IMR-90 (cell line): ENCODE results near the gene GIT2. TPM values are rescaled to one million over a fixed set of nuclear protein-coding genes. Genes with fewer than 3 reads are reported as not detected.

Source experiments
- ATAC-seq: fragments of 200-7000 bp; cut with Tn5 transposase; 2 replicates; pipeline ENCODE4 v1.9.1; 2020; ENCODE audit warnings: low read depth, mild to moderate bottlenecking, moderate library complexity
- BruUV-seq: library from RNA; stranded (reverse); fragments of 400-500 nt; replicated peaks from 2 replicates; lab custom pipeline; 2021; lab: Mats Ljungman, UMichigan
- CTCF ChIA-PET: fragments of 300-600 bp; formaldehyde crosslinking; extraction: SDS; loops from one replicate; lab custom pipeline; 2021; ENCODE audit warnings: antibody characterized with exemption; lab: Yijun Ruan, JAX
- POLR2A ChIA-PET: fragments of 300-600 bp; sonication (Branson Sonifier 250); formaldehyde crosslinking; loops from one replicate; lab custom pipeline; 2022; ENCODE audit warnings: antibody characterized with exemption; ENCODE audit not compliant: unreplicated experiment; lab: Charles Lee
- DNase-seq: peaks from one replicate; pipeline ENCODE4 v3.0.0; 2013
- H2AFZ ChIP-seq: replicated peaks from 2 replicates; pipeline ENCODE3; 2013; ENCODE audit warnings: low read length, mild to moderate bottlenecking; ENCODE audit not compliant: poor library complexity
- H2AK5ac ChIP-seq: 2 replicates; pipeline ENCODE4 v1.6.1; 2013; ENCODE audit warnings: low read depth, low read length, inconsistent platforms
- H2AK9ac ChIP-seq: replicated peaks from 2 replicates; pipeline ENCODE3; 2013; ENCODE audit warnings: mild to moderate bottlenecking, low read depth, low read length, moderate library complexity; ENCODE audit not compliant: poor library complexity
- H2BK120ac ChIP-seq: 2 replicates; pipeline ENCODE4 v1.6.1; 2013; ENCODE audit warnings: low read depth, low read length, inconsistent platforms
- H2BK15ac ChIP-seq: 3 replicates; pipeline ENCODE4 v1.6.1; 2013; ENCODE audit warnings: low read depth, low read length, inconsistent platforms
- H2BK20ac ChIP-seq: 2 replicates; pipeline ENCODE4 v1.6.1; 2013; ENCODE audit warnings: low read depth, mild to moderate bottlenecking, inconsistent platforms, low read length, moderate library complexity
- H2BK5ac ChIP-seq: 2 replicates; pipeline ENCODE4 v1.6.1; 2013; ENCODE audit warnings: mild to moderate bottlenecking, low read depth, low read length, inconsistent platforms; ENCODE audit not compliant: poor library complexity, severe bottlenecking
- H3K14ac ChIP-seq: replicated peaks from 2 replicates; pipeline ENCODE4 v1.6.1; 2013; ENCODE audit warnings: low read depth, low read length, inconsistent platforms
- H3K18ac ChIP-seq: 2 replicates; pipeline ENCODE4 v1.6.1; 2013; ENCODE audit warnings: low read depth, low read length, control low read depth
- H3K23ac ChIP-seq: 2 replicates; pipeline ENCODE4 v1.6.1; 2013; ENCODE audit warnings: low read depth, low read length, inconsistent platforms
- H3K27ac ChIP-seq: 2 replicates; pipeline ENCODE4 v1.5.1; 2013; ENCODE audit warnings: mild to moderate bottlenecking, control low read depth, low read length; ENCODE audit not compliant: insufficient read depth
- H3K27me3 ChIP-seq: 2 replicates; pipeline ENCODE4 v1.6.1; 2013; ENCODE audit warnings: low read length; ENCODE audit not compliant: control insufficient read depth, insufficient read depth
- H3K36me3 ChIP-seq: 2 replicates; pipeline ENCODE4 v1.6.1; 2013; ENCODE audit warnings: low read length, mixed read lengths; ENCODE audit not compliant: control insufficient read depth, insufficient read depth
- H3K4ac ChIP-seq: 2 replicates; pipeline ENCODE4 v1.6.1; 2013; ENCODE audit warnings: low read depth, low read length, inconsistent platforms
- H3K4me1 ChIP-seq: 2 replicates; pipeline ENCODE4 v1.6.1; 2013; ENCODE audit warnings: low read length, mixed read lengths; ENCODE audit not compliant: control insufficient read depth, insufficient read depth
- H3K4me2 ChIP-seq: 2 replicates; pipeline ENCODE4 v1.6.1; 2013; ENCODE audit warnings: low read depth, mild to moderate bottlenecking, control low read depth, low read length, moderate library complexity
- H3K4me3 ChIP-seq: 2 replicates; pipeline ENCODE4 v1.5.1; 2013; ENCODE audit warnings: low read depth, mild to moderate bottlenecking, control low read depth, low read length, moderate library complexity; ENCODE audit not compliant: insufficient read depth
- H3K56ac ChIP-seq: 2 replicates; pipeline ENCODE4 v1.6.1; 2013; ENCODE audit warnings: low read length, inconsistent platforms; ENCODE audit not compliant: insufficient read depth; ENCODE audit errors: extremely low read depth
- H3K79me1 ChIP-seq, 2 experiments: 2 replicates each; pipeline ENCODE4 v1.6.1; 2013; ENCODE audit warnings: low read length in 2 of 2, inconsistent platforms in 1 of 2, low read depth in 1 of 2
- H3K9ac ChIP-seq: 2 replicates; pipeline ENCODE4 v1.6.1; 2013; ENCODE audit warnings: low read depth, low read length, control low read depth
- H3K9me1 ChIP-seq: 2 replicates; pipeline ENCODE4 v1.6.1; 2013; ENCODE audit warnings: low read length, inconsistent platforms; ENCODE audit not compliant: insufficient read depth
- H3K9me3 ChIP-seq: 2 replicates; pipeline ENCODE4 v1.6.1; 2013; ENCODE audit warnings: low read length; ENCODE audit not compliant: control insufficient read depth, insufficient read depth
- H4K20me1 ChIP-seq: 2 replicates; pipeline ENCODE4 v1.6.1; 2013; ENCODE audit warnings: low read length, inconsistent platforms; ENCODE audit not compliant: insufficient read depth
- H4K5ac ChIP-seq: 2 replicates; pipeline ENCODE4 v1.6.1; 2013; ENCODE audit warnings: mild to moderate bottlenecking, low read depth, low read length, control low read depth
- H4K8ac ChIP-seq, 2 experiments: 2 replicates each; pipeline ENCODE4 v1.6.1; 2013; ENCODE audit warnings: low read depth in 2 of 2, low read length in 2 of 2, control low read depth in 1 of 2, inconsistent platforms in 1 of 2
- H4K91ac ChIP-seq: 2 replicates; pipeline ENCODE4 v1.6.1; 2013; ENCODE audit warnings: low read depth, low read length, inconsistent platforms; ENCODE audit not compliant: insufficient read depth
- BHLHE40 ChIP-seq: fragments of 150-350 bp; IDR thresholded peaks from 2 replicates; pipeline ENCODE4 v1.6.1; 2016; ENCODE audit warnings: mild to moderate bottlenecking, low read depth, low read length
- CEBPB ChIP-seq: IDR thresholded peaks from 2 replicates; pipeline ENCODE4 v1.6.1; 2012; ENCODE audit warnings: low read depth, low read length, improper control_type of control experiment
- CHD1 ChIP-seq: IDR thresholded peaks from 2 replicates; pipeline ENCODE4 v1.6.1; 2012; ENCODE audit warnings: low read depth, low read length, improper control_type of control experiment
- FOS ChIP-seq: fragments of 150-350 bp; IDR thresholded peaks from 2 replicates; pipeline ENCODE4 v1.6.1; 2016; ENCODE audit warnings: low read depth, low read length
- MAFK ChIP-seq: IDR thresholded peaks from 2 replicates; pipeline ENCODE4 v1.6.1; 2012; ENCODE audit warnings: low read depth, low read length, improper control_type of control experiment
- MAZ ChIP-seq: IDR thresholded peaks from 2 replicates; pipeline ENCODE4 v1.6.1; 2012; ENCODE audit warnings: low read depth, mild to moderate bottlenecking, low read length, improper control_type of control experiment, moderate library complexity, borderline replicate concordance
- MXI1 ChIP-seq: IDR thresholded peaks from 2 replicates; pipeline ENCODE4 v1.6.1; 2012; ENCODE audit warnings: low read depth, mild to moderate bottlenecking, low read length, moderate library complexity, borderline replicate concordance
- NFE2L2 ChIP-seq: fragments of 150-350 bp; IDR thresholded peaks from 2 replicates; pipeline ENCODE4 v1.6.1; 2016; ENCODE audit warnings: low read depth, mild to moderate bottlenecking, low read length
- POLR2A ChIP-seq: IDR thresholded peaks from 2 replicates; pipeline ENCODE4 v1.6.1; 2012; ENCODE audit warnings: mild to moderate bottlenecking, low read depth, low read length
- RAD21 ChIP-seq: IDR thresholded peaks from 2 replicates; pipeline ENCODE4 v1.6.1; 2012; ENCODE audit warnings: low read length, improper control_type of control experiment
- RCOR1 ChIP-seq: IDR thresholded peaks from 2 replicates; pipeline ENCODE4 v1.6.1; 2012; ENCODE audit warnings: mild to moderate bottlenecking, low read length, improper control_type of control experiment; ENCODE audit not compliant: insufficient replicate concordance
- RFX5 ChIP-seq: IDR thresholded peaks from 2 replicates; pipeline ENCODE4 v1.8.0; 2012; ENCODE audit warnings: low read depth, mild to moderate bottlenecking, low read length, moderate library complexity
- SMC3 ChIP-seq: fragments of 150-350 bp; IDR thresholded peaks from 2 replicates; pipeline ENCODE4 v1.6.1; 2016; ENCODE audit warnings: low read depth, mild to moderate bottlenecking, antibody characterized with exemption, low read length, moderate library complexity
- WGBS, 2 experiments: methylation state at CpG; one replicate each; pipeline versions ENCODE4 v1.1.5 to v1.1.7; 2013; ENCODE audit warnings: missing lambda C conversion rate in 2 of 2; ENCODE audit not compliant: insufficient read length in 1 of 2; ENCODE audit errors: extremely low coverage in 2 of 2; 5-methylcytosine and 5-hydroxymethylcytosine counted together
- dilution Hi-C: fragments of 300-500 bp; cut with HindIII; formaldehyde crosslinking; loops from one replicate; pipeline ENCODE4 v1.14.3; 2018; ENCODE audit warnings: low sequenced_read_pairs; ENCODE audit not compliant: unreplicated experiment
- in situ Hi-C: fragments of 300-500 bp; cut with MboI; formaldehyde crosslinking; loops from 3 replicates; pipeline ENCODE4 v1.14.3; 2019; ENCODE audit warnings: low sequenced_read_pairs, inconsistent platforms, mixed read lengths
- intact Hi-C: fragments of 100-400 bp; cut with micrococcal nuclease; formaldehyde crosslinking; loops from 2 replicates; pipeline ENCODE4 v1.10.0; 2022
- polyA plus RNA-seq, 3 experiments: library from polyadenylated mRNA; depleted of rRNA; stranded (reverse); fragments of >200 nt; gene quantifications; 2 replicates each; pipeline ENCODE4 v1.2.3, GENCODE V29; 2012; ENCODE audit warnings: low replicate concordance in 1 of 3
- total RNA-seq: library from RNA; depleted of rRNA; stranded (reverse); fragments of >200 nt; gene quantifications from 2 replicates; pipeline ENCODE4 v1.2.3, GENCODE V29; 2012
- TF ChIP-seq, protein P1 (sequence below): conservative IDR thresholded peaks from 2 replicates; pipeline ENCODE4 v1.5.1; 2012; ENCODE audit warnings: mild to moderate bottlenecking, low read depth, low read length, improper control_type of control experiment

The GIT2 gene
- total and polyA plus RNA-seq, 2 of the 4 experiments (the other 2 are of a cell fraction): 48.0 to 71.9 TPM

DNA sequence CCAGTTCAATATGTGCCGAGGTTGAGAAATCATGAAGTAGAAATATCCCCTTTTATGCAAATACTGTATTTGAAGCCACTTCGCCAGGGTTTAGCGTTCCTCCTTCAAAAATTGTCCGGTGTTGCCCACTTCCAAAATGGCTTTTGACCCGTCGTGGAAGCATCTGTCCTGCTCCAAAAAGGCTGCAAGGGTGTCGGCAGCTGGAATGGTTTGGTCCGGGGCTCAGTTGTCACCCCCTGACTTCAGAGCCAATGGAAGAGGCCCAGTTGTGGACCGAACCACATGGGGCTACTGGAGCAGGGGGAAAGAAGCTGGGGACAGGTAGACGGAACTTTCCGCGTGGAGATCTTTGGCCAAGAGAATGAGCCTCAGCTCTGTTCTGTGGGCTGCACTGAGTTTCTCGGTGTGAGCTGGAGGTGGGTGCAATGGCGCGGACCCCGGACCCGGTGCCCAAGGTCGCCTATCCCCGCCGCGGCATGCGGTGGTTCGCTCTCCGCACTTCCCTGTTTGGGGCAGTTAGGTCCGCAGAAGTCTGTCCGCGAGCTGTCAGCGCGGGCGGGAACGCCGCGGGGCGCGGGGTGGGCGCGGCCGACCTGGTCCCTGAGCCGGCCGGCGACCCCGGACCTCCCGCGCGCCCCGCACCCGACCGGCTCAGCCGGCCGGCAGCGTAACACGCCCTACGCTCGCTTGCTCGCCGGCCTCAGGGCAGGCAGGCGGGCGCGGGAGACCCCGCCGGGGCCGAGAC, 2.9 kb upstream of the GIT2 start, which contains the start of gene ANKRD13A (continued):
- TF ChIP-seq MAFK (no peak), SMC3 (no peak)

DNA sequence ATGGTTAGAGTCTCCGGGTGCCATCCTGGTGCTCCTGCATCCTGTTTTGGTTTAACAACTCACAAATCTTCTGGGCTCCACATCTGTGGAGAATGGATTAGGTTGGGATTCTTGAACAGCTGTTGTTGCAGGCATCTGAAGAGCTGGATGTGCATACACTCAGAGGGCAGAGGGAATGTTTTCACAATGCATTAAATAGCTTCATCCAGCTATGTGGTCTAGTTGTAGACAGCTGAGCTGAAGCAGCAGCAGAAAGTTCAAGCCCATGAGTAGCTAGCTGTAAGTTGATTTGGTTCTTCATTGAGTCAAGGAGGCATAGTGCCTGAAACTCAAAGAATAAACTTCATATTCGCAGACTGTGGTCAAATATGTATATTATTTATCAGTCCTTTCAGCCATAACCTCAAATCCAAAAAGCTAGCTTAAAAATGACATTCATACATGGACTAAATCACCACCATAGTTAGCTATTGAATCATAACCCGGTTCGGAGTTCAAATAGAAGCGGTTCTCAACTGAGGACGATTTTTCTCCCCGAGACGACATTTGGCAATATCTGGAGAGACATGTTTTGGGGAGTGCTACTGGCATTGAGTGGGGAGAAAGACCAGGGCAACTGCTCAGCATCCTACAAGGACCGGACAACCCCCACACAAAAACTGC, 2.2 kb upstream of the GIT2 start:
- ATAC-seq: no peak
- Histone ChIP-seq H3K27ac (peak overlapping the region; percentile 99), H4K8ac (peak overlapping the region; percentile 44 to 93), H3K56ac (peak overlapping the region; percentile 54; the same call in 1 of the 2 replicates), H2BK15ac (peak overlapping the region; percentile 94; the same call in 2 of the 3 replicates), H3K9me1 (peaks cover 11% of the 10 kb centered on the region), H2BK20ac (peak overlapping the region; percentile 99; the same call in 1 of the 2 replicates), H4K5ac (peak overlapping the region; percentile 58), H2AK5ac (peak overlapping the region; percentile 54; the same call in 1 of the 2 replicates), H2AK9ac (peak overlapping the region; percentile 66), H3K36me3 (peaks cover 6% of the 10 kb centered on the region), H3K27me3 (no peaks in the 10 kb centered on the region), H3K4ac (peak overlapping the region; percentile 99), H2BK5ac (peak overlapping the region; percentile 99), H3K9ac (peak overlapping the region; percentile 25), H3K4me2 (peak overlapping the region; percentile 64), H4K20me1 (peaks cover 36% of the 10 kb centered on the region), H3K79me1 (peaks cover 17 to 50% of the 10 kb centered on the region in 2 experiments; a peak in 3 of 4 replicates), H3K18ac (peak overlapping the region; percentile 45), H3K4me3 (peak overlapping the region; percentile 64), H3K4me1 (peaks cover 14% of the 10 kb centered on the region), H3K23ac (peak overlapping the region; percentile 61), H4K91ac (peak overlapping the region; percentile 99), H3K9me3 (no peaks in the 10 kb centered on the region), H2BK120ac (peak overlapping the region; percentile 100), H2AFZ (peak overlapping the region; percentile 96), H3K14ac (peak overlapping the region; percentile 53)
- intact Hi-C loops: loop anchor here (5.0 kb wide), 2 partner anchors 51 to 66 kb away; no protein-coding TSS in a partner anchor
- DNase-seq: peak; percentile 50
- POLR2A ChIA-PET: no interaction called here
- dilution Hi-C loops: no loop called here
- CTCF ChIA-PET: no interaction called here
- WGBS, 2 experiments: no CpG with 5 or more reads among the region's 9 CpGs
- in situ Hi-C loops: no loop called here
- no TSS peak for BruUV-seq
- no peak for TF ChIP-seq MXI1
- TF ChIP-seq RCOR1: no peak
- no peak for TF ChIP-seq NFE2L2
- no peak for TF ChIP-seq MAZ
- TF ChIP-seq RAD21: no peak
- no peak for TF ChIP-seq POLR2A
- TF ChIP-seq, protein P1, sequence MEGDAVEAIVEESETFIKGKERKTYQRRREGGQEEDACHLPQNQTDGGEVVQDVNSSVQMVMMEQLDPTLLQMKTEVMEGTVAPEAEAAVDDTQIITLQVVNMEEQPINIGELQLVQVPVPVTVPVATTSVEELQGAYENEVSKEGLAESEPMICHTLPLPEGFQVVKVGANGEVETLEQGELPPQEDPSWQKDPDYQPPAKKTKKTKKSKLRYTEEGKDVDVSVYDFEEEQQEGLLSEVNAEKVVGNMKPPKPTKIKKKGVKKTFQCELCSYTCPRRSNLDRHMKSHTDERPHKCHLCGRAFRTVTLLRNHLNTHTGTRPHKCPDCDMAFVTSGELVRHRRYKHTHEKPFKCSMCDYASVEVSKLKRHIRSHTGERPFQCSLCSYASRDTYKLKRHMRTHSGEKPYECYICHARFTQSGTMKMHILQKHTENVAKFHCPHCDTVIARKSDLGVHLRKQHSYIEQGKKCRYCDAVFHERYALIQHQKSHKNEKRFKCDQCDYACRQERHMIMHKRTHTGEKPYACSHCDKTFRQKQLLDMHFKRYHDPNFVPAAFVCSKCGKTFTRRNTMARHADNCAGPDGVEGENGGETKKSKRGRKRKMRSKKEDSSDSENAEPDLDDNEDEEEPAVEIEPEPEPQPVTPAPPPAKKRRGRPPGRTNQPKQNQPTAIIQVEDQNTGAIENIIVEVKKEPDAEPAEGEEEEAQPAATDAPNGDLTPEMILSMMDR: no peak
- no peak for TF ChIP-seq CHD1
- TF ChIP-seq MAFK: no peak
- no peak for TF ChIP-seq RFX5
- no peak for TF ChIP-seq CEBPB
- TF ChIP-seq BHLHE40: no peak
- TF ChIP-seq FOS: no peak
- no peak for TF ChIP-seq SMC3
